ENCODE results near the gene NSA2.

DNA sequence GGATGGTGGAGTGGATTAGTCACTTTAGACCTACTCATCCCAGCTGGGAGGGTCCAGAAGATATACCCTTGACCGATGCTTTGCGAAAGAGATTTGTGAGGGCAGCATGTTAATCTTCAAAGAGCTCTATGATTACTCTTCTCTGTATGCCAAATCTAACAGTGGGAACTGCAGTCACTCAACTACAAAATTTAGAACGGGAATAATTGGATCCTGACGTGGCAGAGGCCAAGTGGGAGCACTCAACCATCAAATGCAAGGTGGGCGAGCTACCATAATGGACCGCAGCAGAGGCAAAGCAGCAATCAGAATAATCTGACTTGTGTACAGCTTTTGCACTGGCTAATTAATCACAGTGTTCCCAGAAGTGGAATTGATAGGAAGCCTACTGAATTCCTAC is 20.4 kb downstream of the NSA2 start:
- no peak for TF ChIP-seq POLR2A (IDR thresholded peaks at IDR 0.05; ENCODE audit: extremely low read depth, insufficient read length)
- TF ChIP-seq, protein P1, sequence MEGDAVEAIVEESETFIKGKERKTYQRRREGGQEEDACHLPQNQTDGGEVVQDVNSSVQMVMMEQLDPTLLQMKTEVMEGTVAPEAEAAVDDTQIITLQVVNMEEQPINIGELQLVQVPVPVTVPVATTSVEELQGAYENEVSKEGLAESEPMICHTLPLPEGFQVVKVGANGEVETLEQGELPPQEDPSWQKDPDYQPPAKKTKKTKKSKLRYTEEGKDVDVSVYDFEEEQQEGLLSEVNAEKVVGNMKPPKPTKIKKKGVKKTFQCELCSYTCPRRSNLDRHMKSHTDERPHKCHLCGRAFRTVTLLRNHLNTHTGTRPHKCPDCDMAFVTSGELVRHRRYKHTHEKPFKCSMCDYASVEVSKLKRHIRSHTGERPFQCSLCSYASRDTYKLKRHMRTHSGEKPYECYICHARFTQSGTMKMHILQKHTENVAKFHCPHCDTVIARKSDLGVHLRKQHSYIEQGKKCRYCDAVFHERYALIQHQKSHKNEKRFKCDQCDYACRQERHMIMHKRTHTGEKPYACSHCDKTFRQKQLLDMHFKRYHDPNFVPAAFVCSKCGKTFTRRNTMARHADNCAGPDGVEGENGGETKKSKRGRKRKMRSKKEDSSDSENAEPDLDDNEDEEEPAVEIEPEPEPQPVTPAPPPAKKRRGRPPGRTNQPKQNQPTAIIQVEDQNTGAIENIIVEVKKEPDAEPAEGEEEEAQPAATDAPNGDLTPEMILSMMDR (IDR thresholded peaks at IDR 0.05; ENCODE audit: low read depth, low read length): no peak
- TF ChIP-seq, protein P2, sequence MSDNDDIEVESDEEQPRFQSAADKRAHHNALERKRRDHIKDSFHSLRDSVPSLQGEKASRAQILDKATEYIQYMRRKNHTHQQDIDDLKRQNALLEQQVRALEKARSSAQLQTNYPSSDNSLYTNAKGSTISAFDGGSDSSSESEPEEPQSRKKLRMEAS (IDR thresholded peaks at IDR 0.05; ENCODE audit: low read depth, low read length): no peak
